Nucleus accumbens (tissue), 56 donors: ENCODE data around the gene GNG4.
A peak's percentile ranks its signal among the peaks of the same experiment; 100 is the strongest.
"Not testable (repeated sequence)": the region's sequence is repeated elsewhere in the genome, so short reads cannot be mapped to it uniquely, and the experiment has no call there.

ENCODE experiments used
- DNase-seq, 56 donors: peaks; one replicate each; lab custom pipeline; 2025; lab: John Stamatoyannopoulos, UW

Gene GNG4

GRCh38 chr1:235588156-235588555 lies 61.4 kb downstream of the GNG4 start:
- DNase-seq, result no peak

GRCh38 chr1:235586992-235587391 lies 62.6 kb downstream of the GNG4 start:
- DNase-seq, result no peak

- no peak for DNase-seq
These were observed 63.2 kb downstream of the GNG4 start for GRCh38 chr1:235586413-235586812.

GRCh38 chr1:235584973-235585372 lies 64.6 kb downstream of the GNG4 start:
- no peak for DNase-seq

GRCh38 chr1:235583511-235584001 lies 66.0 kb downstream of the GNG4 start:
- DNase-seq, result peak in 6 of 56 donors; percentile 3 to 20 (median 9)

- DNase-seq, result no peak
These were observed 67.5 kb downstream of the GNG4 start for GRCh38 chr1:235582130-235582529.

GRCh38 chr1:235579891-235580290 lies 69.7 kb downstream of the GNG4 start:
- DNase-seq, result no peak

- no peak for DNase-seq
These were observed 74.0 kb downstream of the GNG4 start for GRCh38 chr1:235575597-235575996.

GRCh38 chr1:235573880-235574279 lies 75.7 kb downstream of the GNG4 start:
- DNase-seq, result no peak

- DNase-seq, result not testable (repeated sequence)
These were observed 76.6 kb downstream of the GNG4 start for GRCh38 chr1:235572971-235573370.

- no peak for DNase-seq
These were observed 78.1 kb downstream of the GNG4 start for GRCh38 chr1:235571482-235571881.

- no peak for DNase-seq
These were observed 81.6 kb downstream of the GNG4 start for GRCh38 chr1:235567812-235568503.

- no peak for DNase-seq
These were observed 83.5 kb downstream of the GNG4 start for GRCh38 chr1:235566084-235566483.

- no peak for DNase-seq
These were observed 86.0 kb downstream of the GNG4 start for GRCh38 chr1:235563513-235564061.

GRCh38 chr1:235562589-235562988 lies 87.0 kb downstream of the GNG4 start:
- DNase-seq, result no peak

- DNase-seq, result no peak
These were observed 90.9 kb downstream of the GNG4 start for GRCh38 chr1:235558621-235559169.

- no peak for DNase-seq
These were observed 92.1 kb downstream of the GNG4 start for GRCh38 chr1:235557495-235557894.

GRCh38 chr1:235556807-235557206 lies 92.8 kb downstream of the GNG4 start:
- DNase-seq, result no peak

- no peak for DNase-seq
These were observed 96.5 kb downstream of the GNG4 start for GRCh38 chr1:235553112-235553551.

- no peak for DNase-seq
These were observed 97.4 kb downstream of the GNG4 start for GRCh38 chr1:235552146-235552716.

- no peak for DNase-seq
These were observed 100.0 kb downstream of the GNG4 start for GRCh38 chr1:235549351-235550139.
